ENCODE results near the gene CPEB4. TPM values are rescaled to one million over a fixed set of nuclear protein-coding genes. Genes with fewer than 3 reads are reported as not detected.

The CPEB4 gene
- total RNA-seq, 1 donor, result 38.4 TPM

DNA sequence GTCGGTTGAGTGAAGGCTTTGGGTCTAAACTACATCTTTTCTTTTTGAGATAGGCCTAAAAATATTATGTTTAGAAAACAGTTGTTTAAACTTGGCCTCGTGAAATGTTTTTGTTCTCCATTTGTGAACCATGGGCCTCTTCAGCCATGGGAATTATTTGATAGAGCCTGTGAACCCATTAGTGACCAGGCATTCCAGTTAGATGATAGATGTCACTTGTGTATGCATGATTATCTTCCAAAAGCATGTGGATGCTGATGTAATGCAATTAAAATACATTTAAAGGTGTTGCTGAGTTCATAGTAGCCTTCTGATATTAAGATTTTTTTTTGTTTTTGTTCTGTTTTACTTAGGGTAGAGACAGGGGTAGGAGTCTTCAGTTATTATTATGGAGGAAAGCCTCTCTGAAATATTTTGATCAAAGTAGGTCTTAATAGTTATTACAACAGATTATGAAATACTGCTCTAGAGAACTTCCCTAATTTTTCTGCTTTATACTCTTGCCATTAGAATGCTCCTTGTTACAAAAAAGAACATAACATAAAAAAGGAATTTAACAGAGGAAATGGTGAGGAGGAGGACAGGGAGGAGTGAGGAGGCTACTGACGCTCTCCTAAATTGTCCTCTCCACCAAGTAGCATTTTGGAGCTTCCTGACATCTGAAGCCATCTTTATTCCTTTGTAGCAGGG lies 32.9 kb downstream of the CPEB4 start:
- peak; percentile 22 for DNase-seq (ENCODE audit: low read depth)
- TF ChIP-seq, protein P1, sequence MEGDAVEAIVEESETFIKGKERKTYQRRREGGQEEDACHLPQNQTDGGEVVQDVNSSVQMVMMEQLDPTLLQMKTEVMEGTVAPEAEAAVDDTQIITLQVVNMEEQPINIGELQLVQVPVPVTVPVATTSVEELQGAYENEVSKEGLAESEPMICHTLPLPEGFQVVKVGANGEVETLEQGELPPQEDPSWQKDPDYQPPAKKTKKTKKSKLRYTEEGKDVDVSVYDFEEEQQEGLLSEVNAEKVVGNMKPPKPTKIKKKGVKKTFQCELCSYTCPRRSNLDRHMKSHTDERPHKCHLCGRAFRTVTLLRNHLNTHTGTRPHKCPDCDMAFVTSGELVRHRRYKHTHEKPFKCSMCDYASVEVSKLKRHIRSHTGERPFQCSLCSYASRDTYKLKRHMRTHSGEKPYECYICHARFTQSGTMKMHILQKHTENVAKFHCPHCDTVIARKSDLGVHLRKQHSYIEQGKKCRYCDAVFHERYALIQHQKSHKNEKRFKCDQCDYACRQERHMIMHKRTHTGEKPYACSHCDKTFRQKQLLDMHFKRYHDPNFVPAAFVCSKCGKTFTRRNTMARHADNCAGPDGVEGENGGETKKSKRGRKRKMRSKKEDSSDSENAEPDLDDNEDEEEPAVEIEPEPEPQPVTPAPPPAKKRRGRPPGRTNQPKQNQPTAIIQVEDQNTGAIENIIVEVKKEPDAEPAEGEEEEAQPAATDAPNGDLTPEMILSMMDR (IDR thresholded peaks at IDR 0.05; ENCODE audit: insufficient read depth, low read depth, low read length), result no peak
- no peak overlapping the region for H3K4me3 ChIP-seq (ENCODE audit: low read depth, low read length)

DNA sequence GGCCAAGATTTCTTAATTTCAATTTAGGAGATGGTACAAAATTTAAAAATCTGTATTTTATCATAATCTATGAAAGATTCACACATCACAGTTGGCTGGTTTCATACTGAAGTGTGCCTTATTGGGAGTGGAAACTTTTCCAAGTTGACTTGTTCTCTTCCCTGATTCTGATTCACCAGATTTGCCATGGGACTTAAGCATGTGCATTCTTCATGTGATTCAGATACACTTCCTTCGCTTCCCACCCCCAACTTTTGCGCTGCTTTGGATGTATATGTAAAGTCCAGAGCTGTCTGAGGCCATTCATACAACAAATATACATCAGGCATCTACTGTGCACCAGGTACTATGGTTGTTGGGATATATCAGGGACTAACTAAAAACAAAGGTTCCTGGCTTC lies 34.4 kb downstream of the CPEB4 start:
- TF ChIP-seq, protein P1 (IDR thresholded peaks at IDR 0.05; ENCODE audit: insufficient read depth, low read depth, low read length), result no peak
- DNase-seq (ENCODE audit: low read depth), result no peak

DNA sequence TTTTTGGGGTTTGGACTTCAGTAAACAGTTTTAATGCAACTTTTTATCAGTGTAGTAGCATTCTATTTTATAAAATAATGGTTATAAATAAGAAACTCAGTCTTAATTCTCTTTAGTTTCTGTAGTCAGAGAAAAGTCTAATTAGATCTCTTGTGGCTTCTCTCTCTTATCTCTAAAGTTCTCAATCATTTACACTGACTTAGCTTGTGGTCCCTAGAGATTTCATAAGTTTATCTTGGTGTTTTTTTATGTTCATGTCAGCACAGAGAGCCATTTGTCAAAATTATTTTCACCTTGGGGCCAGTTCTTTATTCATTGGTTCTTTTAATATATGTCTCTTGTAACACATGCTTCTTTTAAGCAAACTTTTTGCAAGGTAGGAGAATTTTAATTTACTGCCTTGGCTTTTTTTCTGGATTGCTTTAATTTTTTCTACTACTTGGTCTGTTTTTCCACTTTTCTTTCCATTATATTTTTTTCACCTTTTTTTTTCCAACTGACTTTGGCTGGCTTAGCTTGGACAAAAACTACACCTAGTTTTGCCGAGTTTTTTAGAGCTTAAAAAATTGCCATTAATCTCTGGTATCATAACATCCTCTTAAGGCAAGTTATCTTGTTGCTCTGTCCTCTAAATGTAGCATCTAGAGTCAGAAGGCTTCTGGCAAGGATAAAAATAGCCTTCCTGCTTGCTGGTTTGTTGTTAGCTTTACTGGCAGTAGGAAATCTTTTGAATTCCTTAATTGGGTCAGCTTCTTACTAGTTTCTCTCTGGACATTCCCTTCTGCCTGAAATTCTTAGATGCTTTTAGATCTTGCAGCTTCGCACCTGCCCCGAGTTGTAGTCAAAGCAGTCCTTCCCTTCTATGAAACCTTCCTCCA lies 35.3 kb downstream of the CPEB4 start:
- peak; percentile 60 for DNase-seq (ENCODE audit: low read depth)
- H3K4me3 ChIP-seq (ENCODE audit: low read depth, low read length), result no peak overlapping the region
- TF ChIP-seq, protein P1 (IDR thresholded peaks at IDR 0.05; ENCODE audit: insufficient read depth, low read depth, low read length), result no peak

More for the DNA sequence above, 34.4 kb downstream of the CPEB4 start:
- no peak overlapping the region for H3K4me3 ChIP-seq (ENCODE audit: low read depth, low read length)

DNA sequence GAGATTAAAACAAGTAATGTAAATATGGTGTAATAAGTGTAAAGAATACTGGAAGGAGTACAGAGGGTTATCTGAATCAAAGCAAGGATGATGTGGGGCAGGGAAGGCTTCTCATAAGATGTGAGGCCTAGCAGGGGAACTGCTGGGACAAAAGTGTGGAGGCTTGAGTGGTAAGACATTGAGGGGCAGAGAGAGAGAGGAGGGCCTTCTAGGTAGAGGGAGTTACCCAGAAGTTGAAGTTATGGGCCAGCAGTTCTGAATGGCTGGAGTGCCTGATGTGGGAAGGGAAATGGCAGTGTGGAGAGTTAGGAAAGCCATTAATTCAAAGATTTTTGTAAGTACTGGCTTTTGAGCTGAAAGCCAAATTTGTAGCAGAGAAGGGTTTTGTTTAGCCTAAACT lies 36.8 kb downstream of the CPEB4 start:
- DNase-seq (ENCODE audit: low read depth), result no peak
- TF ChIP-seq, protein P1 (IDR thresholded peaks at IDR 0.05; ENCODE audit: insufficient read depth, low read depth, low read length), result no peak
- H3K4me3 ChIP-seq (ENCODE audit: low read depth, low read length), result no peak overlapping the region

DNA sequence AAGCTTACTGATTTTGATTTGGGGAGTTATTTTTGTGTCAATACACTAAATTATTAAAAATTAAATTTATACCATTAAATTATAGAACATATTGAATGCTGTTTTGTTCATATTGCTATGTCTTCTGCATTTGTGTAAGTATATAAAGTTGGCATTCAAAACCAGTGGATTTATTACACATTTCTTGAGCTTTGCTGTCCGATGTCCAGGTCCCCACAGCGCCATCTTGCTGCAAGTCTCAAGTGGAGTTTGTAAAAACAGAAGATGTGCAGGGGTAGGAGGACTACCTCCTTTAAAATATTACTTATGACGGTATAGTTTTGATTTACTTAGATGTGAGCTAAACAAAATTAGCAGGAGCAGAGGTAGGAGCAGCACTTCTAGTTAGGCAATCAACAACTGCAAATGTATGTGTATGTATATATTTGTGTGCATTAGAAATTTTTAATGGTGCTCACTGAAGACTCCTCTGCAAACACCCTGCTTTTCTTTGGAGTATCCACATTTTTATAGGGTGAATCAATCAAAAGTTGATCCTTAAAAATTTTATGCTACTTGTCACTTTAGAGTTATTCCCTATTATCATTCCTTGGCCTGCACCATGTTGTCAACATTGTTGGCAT lies 37.4 kb downstream of the CPEB4 start:
- peak; percentile 67 for DNase-seq (ENCODE audit: low read depth)
- no peak overlapping the region for H3K4me3 ChIP-seq (ENCODE audit: low read depth, low read length)
- TF ChIP-seq, protein P1 (IDR thresholded peaks at IDR 0.05; ENCODE audit: insufficient read depth, low read depth, low read length), result peak; percentile 65

DNA sequence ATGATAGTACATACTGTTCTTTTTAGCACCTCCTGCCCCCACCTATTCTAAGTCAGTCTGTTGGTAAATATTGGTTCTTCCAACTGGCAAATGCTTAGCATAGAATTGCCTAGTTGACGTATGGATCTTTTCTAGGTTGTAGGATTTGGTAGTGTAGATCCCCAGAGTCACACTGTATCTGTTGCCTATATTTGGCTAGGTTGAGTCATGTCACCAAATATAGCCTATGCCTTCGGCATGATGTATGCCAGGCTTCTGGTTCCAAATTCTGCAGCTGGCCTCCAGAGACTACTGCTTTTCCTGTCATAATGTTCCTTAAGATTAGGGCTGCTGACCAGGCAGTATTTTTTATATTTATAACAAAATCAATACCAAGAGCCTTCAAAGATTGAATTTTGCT lies 38.2 kb downstream of the CPEB4 start:
- TF ChIP-seq, protein P1 (IDR thresholded peaks at IDR 0.05; ENCODE audit: insufficient read depth, low read depth, low read length), result no peak
- H3K4me3 ChIP-seq (ENCODE audit: low read depth, low read length), result no peak overlapping the region
- peak; percentile 40 for DNase-seq (ENCODE audit: low read depth)

Data from fibroblast of villous mesenchyme (primary cell).